Measurements from ENCODE around the gene NDUFAF5.
"Not testable (repeated sequence)": the region's sequence is repeated elsewhere in the genome, so short reads cannot be mapped to it uniquely, and the experiment has no call there.

The NDUFAF5 gene

DNA sequence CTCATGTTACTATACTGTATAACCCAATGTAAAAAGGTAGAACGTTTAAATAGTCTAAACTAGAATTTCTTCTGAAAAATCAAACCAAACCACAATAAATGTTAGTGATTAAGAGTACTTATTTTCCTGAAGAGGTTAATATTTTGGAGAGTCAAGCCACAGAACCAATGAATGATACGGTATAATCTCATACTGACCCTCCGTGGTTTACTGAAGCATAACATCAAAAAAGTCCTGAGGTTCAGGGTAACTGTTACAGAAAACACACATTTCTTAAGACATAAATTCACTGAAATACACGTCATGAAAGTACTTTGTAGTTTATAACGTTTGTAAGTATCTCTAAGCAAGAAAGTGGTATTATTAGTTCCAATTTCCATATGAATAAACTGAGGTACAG is 29.0 kb upstream of the NDUFAF5 start:
- no peak for TF ChIP-seq POLR2A (IDR thresholded peaks at IDR 0.05; ENCODE audit: low read depth, low read length)
- no peak for TF ChIP-seq TAF1 (IDR thresholded peaks at IDR 0.05; ENCODE audit: borderline replicate concordance, low read depth, low read length)
- no peak for TF ChIP-seq POLR2AphosphoS5 (IDR thresholded peaks at IDR 0.05; ENCODE audit: low read depth, low read length)
- FAIRE-seq (no peak), DNase-seq (ENCODE audit: insufficient read length) (no peak)

DNA sequence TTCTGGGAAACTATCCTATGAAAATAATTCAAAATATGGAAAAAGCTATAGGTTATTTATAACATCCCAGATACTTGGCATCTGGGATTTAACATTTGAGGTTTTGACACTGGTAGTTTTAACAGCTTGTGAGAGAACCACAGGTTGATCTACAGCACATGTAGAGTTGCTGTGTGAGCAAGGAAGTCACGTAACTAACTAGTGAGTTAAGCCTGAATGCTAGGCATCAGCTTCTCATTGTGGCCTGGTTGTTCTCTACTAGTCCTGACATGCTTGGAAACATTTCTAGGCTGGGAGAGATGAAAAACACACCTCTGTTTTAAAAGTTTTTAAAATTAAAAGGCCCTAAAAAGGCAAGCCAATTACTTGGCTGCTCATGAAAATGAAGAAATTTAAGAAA is 28.3 kb upstream of the NDUFAF5 start:
- peak; percentile 61 for FAIRE-seq

DNA sequence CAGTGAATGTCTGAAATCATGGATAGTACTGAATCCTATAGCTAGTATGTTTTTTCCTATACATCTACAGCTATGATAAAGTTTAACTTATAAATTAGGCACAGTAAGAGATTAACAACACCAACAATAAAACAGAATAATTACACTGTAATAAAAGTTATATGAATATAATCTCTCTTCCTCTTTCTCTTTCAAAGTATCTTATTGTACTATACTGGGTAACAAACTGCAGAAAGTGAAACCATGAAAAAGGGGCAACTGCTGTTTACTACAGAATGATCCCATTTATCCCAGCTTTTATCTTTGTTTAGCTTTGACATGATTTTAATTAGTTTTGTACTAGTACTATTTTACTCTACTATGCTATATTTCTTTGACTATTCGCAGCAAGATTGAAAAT is 25.9 kb upstream of the NDUFAF5 start:
- no peak for DNase-seq (ENCODE audit: insufficient read length)
- FAIRE-seq = no peak

More for the DNA sequence above, 28.3 kb upstream of the NDUFAF5 start:
- TF ChIP-seq POLR2AphosphoS5 (IDR thresholded peaks at IDR 0.05; ENCODE audit: low read depth, low read length) = no peak
- TF ChIP-seq TAF1 (IDR thresholded peaks at IDR 0.05; ENCODE audit: borderline replicate concordance, low read depth, low read length) = no peak
- no peak for TF ChIP-seq POLR2A (IDR thresholded peaks at IDR 0.05; ENCODE audit: low read depth, low read length)
- DNase-seq (ENCODE audit: insufficient read length) = no peak

DNA sequence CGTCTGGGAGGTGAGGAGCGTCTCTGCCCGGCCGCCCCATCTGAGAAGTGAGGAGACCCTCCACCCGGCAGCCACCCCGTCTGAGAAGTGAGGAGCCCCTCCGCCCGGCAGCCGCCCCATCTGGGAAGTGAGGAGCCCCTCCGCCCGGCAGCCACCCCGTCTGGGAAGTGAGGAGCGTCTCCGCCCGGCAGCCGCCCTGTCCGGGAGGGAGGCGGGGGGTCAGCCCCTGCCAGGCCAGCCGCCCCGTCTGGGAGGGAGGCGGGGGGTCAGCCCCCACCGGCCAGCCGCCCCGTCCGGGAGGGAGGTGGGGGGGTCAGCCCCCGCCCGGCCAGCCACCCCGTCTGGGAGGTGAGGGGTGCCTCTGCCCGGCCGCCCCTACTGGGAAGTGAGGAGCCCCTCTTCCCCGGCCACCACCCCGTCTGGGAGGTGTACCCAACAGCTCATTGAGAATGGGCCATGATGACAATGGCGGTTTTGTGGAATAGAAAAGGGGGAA is 24.3 kb upstream of the NDUFAF5 start:
- not testable (repeated sequence) for FAIRE-seq

More for the DNA sequence above, 25.9 kb upstream of the NDUFAF5 start:
- no peak for TF ChIP-seq TAF1 (IDR thresholded peaks at IDR 0.05; ENCODE audit: borderline replicate concordance, low read depth, low read length)
- no peak for TF ChIP-seq POLR2AphosphoS5 (IDR thresholded peaks at IDR 0.05; ENCODE audit: low read depth, low read length)
- TF ChIP-seq POLR2A (IDR thresholded peaks at IDR 0.05; ENCODE audit: low read depth, low read length) = no peak

DNA sequence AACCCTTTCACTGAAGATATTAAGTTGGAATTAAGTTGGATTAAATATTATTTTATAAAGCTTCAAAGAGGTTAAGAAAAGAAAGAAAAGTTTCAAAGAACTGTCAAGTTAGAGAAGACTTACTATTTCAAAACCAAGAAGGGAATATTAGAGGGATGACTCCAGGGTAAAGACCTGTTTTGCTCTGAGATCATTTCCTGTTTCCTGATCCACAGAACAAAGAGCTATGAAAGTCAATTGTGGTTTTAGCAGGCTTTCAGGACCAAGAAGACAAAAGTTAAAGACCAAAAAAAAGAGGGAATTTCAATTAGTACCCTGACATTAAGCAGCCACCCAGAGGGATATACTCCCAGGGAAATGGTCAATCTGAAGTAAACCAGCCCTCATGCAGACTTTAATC is 19.5 kb upstream of the NDUFAF5 start:
- DNase-seq (ENCODE audit: insufficient read length) (no peak), FAIRE-seq (no peak)
- TF ChIP-seq POLR2A (IDR thresholded peaks at IDR 0.05; ENCODE audit: low read depth, low read length) (no peak), POLR2AphosphoS5 (IDR thresholded peaks at IDR 0.05; ENCODE audit: low read depth, low read length) (no peak), TAF1 (IDR thresholded peaks at IDR 0.05; ENCODE audit: borderline replicate concordance, low read depth, low read length) (no peak)

More for the DNA sequence above, 24.3 kb upstream of the NDUFAF5 start:
- not testable (repeated sequence) for DNase-seq (ENCODE audit: insufficient read length)

DNA sequence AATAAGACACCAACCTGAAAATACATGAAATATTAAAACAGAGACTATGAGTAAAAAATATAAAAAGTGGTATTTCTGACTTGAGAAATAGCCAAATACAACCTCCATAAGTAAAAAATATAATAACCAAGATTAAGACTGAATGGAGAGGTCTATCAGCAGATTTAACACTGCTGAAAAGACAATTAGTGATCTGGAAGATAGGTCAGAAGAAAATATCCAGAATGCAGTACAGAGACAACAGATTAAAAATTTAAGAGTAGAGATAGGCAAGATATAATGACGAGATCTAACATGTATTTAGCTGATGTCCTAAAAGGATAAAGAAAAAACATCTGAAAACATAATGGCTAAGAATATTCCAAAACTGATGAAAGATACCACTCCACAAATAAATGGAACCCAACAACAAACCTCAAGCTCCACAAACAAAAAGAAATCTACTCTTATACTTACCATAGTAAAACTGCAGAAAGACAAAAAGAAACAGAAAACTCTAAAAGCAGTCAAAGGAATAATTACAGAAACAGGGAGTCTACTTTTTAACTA is 18.9 kb upstream of the NDUFAF5 start:
- no peak for FAIRE-seq
- TF ChIP-seq TAF1 (IDR thresholded peaks at IDR 0.05; ENCODE audit: borderline replicate concordance, low read depth, low read length) = no peak
- no peak for TF ChIP-seq POLR2AphosphoS5 (IDR thresholded peaks at IDR 0.05; ENCODE audit: low read depth, low read length)
- no peak for TF ChIP-seq POLR2A (IDR thresholded peaks at IDR 0.05; ENCODE audit: low read depth, low read length)
- no peak for DNase-seq (ENCODE audit: insufficient read length)

DNA sequence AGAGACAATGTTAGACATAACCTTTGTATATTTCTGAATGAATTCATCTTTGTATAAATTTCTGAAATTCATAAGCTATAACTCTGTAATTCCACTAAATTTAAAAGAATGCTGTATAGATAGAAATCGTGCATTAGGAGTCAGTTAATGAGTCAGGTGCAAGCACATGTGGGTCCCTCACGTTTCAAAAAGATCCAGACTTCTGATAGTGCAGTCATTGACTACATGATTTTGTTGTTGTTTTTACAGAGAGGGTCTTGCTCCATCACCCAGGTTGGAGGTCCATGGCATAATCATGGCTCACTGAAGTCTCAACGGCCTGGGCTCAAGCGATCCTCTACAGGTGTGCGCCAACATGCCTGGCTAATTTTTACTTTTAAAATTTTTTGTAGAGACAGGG is 14.7 kb upstream of the NDUFAF5 start:
- DNase-seq (ENCODE audit: insufficient read length) = no peak
- no peak for TF ChIP-seq TAF1 (IDR thresholded peaks at IDR 0.05; ENCODE audit: borderline replicate concordance, low read depth, low read length)
- no peak for TF ChIP-seq POLR2A (IDR thresholded peaks at IDR 0.05; ENCODE audit: low read depth, low read length)
- no peak for TF ChIP-seq POLR2AphosphoS5 (IDR thresholded peaks at IDR 0.05; ENCODE audit: low read depth, low read length)
- FAIRE-seq = no peak

DNA sequence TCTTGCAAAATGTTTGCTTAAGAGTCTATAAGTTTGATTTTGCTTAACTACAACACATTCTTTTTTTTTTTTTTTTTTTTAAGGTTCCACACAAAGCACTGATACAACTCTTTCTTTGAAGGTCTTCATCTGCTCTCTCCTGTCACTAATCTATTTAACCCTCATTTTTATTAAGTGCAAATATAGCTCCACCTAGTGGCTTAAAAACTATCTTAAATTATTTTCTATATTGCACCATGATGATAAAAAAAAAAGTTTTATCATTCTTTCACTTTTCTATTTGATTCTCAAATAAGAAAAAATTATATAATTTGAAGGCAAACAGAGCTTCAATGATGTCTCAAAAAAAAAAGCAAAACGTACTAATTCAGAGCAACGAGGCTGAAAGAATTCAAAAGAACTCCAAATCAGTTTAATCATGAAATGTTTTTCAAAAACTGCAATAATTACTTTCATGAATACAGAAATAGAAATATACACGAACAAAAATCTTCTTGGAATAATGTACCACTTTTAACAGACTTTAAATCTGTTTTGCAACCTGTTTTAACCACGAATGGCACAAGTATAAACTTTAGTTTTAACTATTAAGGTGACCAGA is 12.9 kb upstream of the NDUFAF5 start:
- DNase-seq (ENCODE audit: insufficient read length) (no peak), FAIRE-seq (no peak)
- TF ChIP-seq POLR2A (IDR thresholded peaks at IDR 0.05; ENCODE audit: low read depth, low read length) (no peak), POLR2AphosphoS5 (IDR thresholded peaks at IDR 0.05; ENCODE audit: low read depth, low read length) (no peak), TAF1 (IDR thresholded peaks at IDR 0.05; ENCODE audit: borderline replicate concordance, low read depth, low read length) (no peak)

DNA sequence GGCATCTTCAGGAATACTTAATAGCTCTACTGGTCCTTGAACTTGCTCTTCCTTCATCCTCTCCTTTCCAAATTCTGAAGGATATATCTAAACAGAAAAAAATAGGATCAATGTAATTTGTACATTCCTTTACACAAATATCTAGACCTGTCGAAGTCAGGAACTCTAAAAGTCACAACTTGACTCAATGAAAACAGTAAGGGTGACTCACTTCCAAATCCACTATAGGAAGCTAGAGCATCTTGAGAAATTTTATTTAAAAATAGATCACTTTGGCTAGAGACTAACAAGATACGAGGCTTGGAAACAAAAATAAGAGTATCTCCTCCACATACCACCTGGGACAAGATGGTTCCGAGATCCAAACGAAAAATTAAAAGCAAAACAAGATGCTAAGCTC is 12.3 kb upstream of the NDUFAF5 start:
- TF ChIP-seq POLR2AphosphoS5 (IDR thresholded peaks at IDR 0.05; ENCODE audit: low read depth, low read length) (no peak), POLR2A (IDR thresholded peaks at IDR 0.05; ENCODE audit: low read depth, low read length) (no peak), TAF1 (IDR thresholded peaks at IDR 0.05; ENCODE audit: borderline replicate concordance, low read depth, low read length) (no peak)
- FAIRE-seq (no peak), DNase-seq (ENCODE audit: insufficient read length) (no peak)

DNA sequence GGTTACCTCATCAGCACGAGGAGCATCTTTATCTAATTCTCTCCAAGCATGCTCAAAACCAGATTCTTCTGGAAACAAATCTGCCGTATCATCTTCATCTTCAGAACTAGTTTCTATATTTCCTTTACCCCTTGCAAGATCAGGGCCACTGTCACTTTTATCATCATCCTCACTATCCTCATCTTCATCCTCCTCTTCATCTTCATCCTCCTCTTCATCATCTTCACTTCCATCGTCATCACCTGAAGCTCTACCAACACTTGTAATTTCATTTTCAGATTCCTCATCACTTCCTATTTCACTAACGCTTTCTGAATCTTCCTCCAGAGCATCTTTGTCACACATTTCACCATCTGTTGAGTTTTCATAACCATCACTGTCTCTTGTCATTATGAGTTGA is 9.0 kb upstream of the NDUFAF5 start:
- TF ChIP-seq TAF1 (IDR thresholded peaks at IDR 0.05; ENCODE audit: borderline replicate concordance, low read depth, low read length) (no peak), POLR2A (IDR thresholded peaks at IDR 0.05; ENCODE audit: low read depth, low read length) (no peak), POLR2AphosphoS5 (IDR thresholded peaks at IDR 0.05; ENCODE audit: low read depth, low read length) (no peak)
- no peak for FAIRE-seq

DNA sequence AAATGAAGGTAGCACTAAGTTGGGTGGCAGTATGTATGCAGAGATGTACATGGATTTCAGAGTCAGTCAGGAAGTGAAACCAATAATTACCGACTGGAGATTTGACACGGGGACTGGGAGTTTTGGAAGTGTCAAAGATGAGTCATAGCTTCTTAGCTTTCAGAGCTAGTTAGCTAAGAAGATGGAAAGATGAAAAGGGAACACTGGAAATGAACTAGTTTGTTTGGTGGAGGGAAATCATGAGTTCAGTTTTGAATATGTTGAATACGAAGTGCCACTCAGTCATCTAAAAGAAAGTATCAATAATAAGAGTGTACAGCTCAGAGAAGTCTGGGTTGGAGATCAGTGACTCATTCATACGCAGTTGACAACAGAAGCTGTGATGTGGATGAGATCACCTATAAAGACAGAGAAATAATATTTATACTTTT is 7.6 kb upstream of the NDUFAF5 start:
- DNase-seq (ENCODE audit: insufficient read length) = no peak
- TF ChIP-seq POLR2AphosphoS5 (IDR thresholded peaks at IDR 0.05; ENCODE audit: low read depth, low read length) (no peak), TAF1 (IDR thresholded peaks at IDR 0.05; ENCODE audit: borderline replicate concordance, low read depth, low read length) (no peak), POLR2A (IDR thresholded peaks at IDR 0.05; ENCODE audit: low read depth, low read length) (no peak)
- FAIRE-seq = peak; percentile 14

More for the DNA sequence above, 9.0 kb upstream of the NDUFAF5 start:
- no peak for DNase-seq (ENCODE audit: insufficient read length)

DNA sequence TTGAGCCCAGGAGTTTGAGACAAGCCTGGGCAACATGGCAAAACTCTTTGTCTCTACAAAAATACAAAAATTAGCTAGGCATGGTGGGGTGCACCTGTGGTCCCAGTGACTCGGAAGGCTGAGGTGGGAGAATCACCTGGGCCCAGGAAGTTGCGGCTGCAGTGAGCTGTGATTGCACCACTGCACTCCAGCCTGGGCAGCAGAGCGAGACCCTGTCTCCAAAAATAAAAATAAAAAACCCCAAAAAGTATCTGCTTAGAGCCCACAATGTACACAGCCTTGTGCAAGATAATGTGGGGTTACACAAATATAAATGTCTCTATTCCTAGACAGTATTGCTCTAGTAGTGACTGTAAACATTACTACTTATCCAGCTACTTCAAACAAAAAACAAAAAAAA is 6.0 kb upstream of the NDUFAF5 start:
- no peak for TF ChIP-seq POLR2AphosphoS5 (IDR thresholded peaks at IDR 0.05; ENCODE audit: low read depth, low read length)
- FAIRE-seq (no peak), DNase-seq (ENCODE audit: insufficient read length) (no peak)
